GM12873 (cell line): Measurements from ENCODE around the gene CLCNKA.

Source experiments
- TF ChIP-seq, protein P1 (sequence below): IDR thresholded peaks from 2 replicates; pipeline ENCODE4 v1.5.1; 2012; ENCODE audit warnings: low read depth, mild to moderate bottlenecking, moderate library complexity, low read length, control low read depth; ENCODE audit not compliant: insufficient read depth; ENCODE audit errors: missing control alignments

Gene CLCNKA

DNA sequence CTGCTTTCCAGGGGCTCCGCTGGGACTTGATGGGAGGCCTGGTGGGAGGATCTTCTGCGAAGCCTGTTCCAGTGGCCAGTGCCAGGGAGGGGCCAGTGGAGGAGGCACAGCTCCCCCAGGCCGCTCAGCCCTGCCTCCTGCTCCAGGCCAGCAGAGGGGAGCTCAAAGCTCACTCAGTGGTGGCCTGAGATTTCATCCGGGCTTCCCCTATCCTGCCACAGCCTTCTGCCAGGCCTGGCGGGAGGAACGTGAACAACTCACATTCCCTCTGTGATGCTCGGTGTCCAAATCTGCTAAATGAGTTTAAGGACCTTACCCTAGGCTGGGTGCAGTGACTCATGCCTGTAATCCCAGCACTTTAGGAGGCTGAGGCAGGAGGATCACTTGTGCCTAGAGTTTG, 25.0 kb downstream of the CLCNKA start:
- TF ChIP-seq, protein P1, sequence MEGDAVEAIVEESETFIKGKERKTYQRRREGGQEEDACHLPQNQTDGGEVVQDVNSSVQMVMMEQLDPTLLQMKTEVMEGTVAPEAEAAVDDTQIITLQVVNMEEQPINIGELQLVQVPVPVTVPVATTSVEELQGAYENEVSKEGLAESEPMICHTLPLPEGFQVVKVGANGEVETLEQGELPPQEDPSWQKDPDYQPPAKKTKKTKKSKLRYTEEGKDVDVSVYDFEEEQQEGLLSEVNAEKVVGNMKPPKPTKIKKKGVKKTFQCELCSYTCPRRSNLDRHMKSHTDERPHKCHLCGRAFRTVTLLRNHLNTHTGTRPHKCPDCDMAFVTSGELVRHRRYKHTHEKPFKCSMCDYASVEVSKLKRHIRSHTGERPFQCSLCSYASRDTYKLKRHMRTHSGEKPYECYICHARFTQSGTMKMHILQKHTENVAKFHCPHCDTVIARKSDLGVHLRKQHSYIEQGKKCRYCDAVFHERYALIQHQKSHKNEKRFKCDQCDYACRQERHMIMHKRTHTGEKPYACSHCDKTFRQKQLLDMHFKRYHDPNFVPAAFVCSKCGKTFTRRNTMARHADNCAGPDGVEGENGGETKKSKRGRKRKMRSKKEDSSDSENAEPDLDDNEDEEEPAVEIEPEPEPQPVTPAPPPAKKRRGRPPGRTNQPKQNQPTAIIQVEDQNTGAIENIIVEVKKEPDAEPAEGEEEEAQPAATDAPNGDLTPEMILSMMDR, result no peak

DNA sequence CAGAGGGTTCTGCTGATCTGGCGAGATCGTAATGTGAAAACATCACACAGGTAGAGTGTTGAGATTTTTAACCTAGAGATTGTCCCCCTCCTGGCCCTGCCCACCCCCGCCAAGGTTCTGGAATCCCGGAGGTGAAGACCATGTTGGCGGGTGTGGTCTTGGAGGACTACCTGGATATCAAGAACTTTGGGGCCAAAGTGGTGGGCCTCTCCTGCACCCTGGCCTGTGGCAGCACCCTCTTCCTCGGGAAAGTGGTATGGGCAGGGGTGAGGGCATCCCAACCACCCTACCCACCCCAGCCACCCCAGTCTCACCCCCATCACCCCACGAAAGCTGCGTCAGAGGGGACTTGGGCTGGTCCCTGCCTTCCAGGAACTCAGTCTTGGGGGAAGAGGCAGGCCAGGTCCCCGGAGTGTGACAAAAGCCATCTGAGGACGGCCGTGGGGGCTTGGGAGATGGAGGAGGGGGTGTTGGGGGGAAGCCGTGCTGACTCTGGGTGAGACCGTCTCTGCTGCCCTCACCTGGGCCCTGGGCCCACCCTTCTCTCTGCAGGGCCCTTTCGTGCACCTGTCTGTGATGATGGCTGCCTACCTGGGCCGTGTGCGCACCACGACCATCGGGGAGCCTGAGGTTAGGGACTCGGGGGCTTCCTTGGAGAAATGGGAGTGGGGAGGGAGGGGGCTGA, 26.1 kb downstream of the CLCNKA start:
- TF ChIP-seq, protein P1, result no peak

DNA sequence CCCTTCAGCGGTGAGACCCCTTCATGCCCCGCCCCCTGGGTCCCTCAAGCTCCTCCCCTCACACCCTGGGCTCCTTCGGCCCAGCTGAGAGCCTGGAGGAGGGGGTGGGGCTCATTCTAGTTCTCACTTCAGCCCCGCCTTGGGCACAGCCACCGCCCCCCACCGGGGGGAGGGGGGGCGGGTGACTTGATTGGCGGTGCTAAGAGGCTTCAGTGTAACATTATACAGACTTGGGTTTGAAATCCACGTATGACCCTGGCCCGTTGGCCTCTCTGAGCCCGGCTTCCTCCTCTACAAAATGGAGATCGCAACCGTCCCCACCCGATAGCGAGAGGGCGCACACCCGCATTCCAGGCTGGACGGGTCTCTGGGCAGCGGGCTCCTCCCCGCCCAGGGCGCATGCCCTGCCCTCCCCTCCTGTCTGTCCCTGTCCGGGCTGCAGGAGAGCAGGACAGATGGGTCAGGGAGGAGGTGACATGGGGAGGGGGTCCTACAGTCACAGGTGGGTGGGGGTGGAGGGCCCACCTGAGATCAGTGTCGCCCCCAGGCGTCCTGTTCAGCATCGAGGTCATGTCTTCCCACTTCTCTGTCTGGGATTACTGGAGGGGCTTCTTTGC, 26.8 kb downstream of the CLCNKA start:
- TF ChIP-seq, protein P1, result no peak

DNA sequence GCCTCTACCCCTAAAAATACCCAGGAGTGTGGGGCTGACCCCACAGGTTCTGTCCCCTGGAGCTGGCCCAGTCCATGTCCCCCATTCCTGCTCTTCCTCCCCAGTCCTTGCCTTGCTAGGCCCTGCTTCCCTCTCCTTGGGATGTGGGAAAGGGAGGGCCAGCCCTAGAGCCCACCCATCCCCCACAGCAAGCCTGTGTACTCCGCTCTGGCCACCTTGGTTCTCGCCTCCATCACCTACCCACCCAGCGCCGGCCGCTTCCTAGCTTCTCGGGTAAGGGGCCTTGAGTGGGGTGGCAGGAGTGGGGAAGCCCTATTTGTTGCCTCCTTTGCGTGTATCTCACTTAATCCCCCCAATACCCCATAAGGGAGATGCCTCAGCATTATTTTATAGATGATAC, 28.5 kb downstream of the CLCNKA start:
- TF ChIP-seq, protein P1, result no peak

DNA sequence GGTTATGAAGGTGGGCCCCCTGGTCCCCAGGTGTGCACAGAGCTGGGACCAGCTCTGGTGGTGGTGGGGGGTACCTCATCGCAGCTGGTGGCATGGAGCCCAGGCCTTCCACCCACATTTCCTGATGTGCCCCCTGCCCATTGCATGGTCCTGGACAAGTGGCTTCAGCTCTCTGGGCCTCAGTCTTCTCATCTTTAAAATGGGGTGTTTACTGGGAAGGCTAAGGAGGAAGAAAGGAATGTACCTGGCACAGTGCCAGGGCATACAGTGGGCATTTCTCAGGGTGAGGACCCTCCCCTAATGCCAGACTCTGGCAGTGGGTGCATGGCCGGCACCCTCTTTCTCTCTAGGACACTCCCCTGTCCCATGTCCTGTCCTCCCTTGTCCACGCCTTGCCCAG, 29.2 kb downstream of the CLCNKA start:
- TF ChIP-seq, protein P1, result no peak

DNA sequence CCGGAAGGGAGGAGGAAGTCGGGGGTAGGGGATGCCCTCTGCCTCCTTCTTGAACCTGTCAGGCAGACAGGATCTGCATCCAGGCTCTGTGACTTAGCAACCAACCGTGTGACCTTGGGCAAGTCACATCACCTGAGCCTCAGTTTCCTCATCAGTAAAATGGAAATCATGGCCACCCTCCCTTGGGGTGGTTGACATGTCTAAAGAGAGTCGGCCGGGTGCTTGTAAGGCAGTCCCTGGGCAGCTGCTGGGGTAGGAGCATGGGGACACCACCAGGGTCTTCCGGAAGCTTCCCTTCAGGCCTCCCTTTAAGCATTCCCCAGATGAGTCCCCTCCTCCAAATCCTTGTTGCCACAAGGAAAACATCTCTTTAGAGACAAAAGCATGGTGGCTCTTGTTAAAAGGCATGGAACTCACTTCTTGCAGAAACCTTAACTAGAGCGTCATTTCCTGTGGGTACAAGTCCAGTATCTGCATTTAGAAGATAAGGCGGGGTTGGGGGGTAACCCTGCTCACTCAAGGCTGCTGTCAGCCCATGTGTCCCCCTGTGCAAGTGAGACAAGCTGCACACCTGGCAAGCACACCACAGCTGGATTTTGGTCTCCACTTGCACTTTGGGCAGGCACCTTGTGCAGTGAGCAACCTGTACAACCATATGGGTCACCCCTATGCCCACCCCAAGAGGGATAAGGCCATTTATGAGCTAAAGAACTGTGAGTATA, 32.1 kb downstream of the CLCNKA start:
- TF ChIP-seq, protein P1, result no peak
